Astrocyte (in vitro differentiated cells and primary cell): ENCODE data around the gene TSEN2. TPM values are rescaled to one million over a fixed set of nuclear protein-coding genes. Genes with fewer than 3 reads are reported as not detected.

Source experiments
- DNase-seq: peaks from one replicate; pipeline ENCODE4 v3.0.0-alpha.2; 2010; ENCODE audit warnings: low read depth
- FAIRE-seq: peaks from 2 replicates; lab custom pipeline; 2011; peaks lifted over from hg19 to GRCh38; lab: Jason Lieb, UNC
- H2AFZ ChIP-seq: 2 replicates; pipeline ENCODE4 v1.6.0; 2012; ENCODE audit warnings: low read depth, low read length, inconsistent platforms
- H3K27ac ChIP-seq: 2 replicates; pipeline ENCODE4 v1.5.1; 2011; ENCODE audit warnings: low read depth, low read length, inconsistent platforms
- H3K27me3 ChIP-seq: 2 replicates; pipeline ENCODE4 v1.6.0; 2011; ENCODE audit warnings: low read length, inconsistent platforms; ENCODE audit not compliant: insufficient read depth
- H3K36me3 ChIP-seq: 2 replicates; pipeline ENCODE4 v1.5.1; 2011; ENCODE audit warnings: low read length, inconsistent platforms; ENCODE audit not compliant: insufficient read depth
- H3K4me1 ChIP-seq: 2 replicates; pipeline ENCODE4 v1.5.1; 2011; ENCODE audit warnings: low read length, inconsistent platforms; ENCODE audit not compliant: insufficient read depth
- H3K4me2 ChIP-seq: 2 replicates; pipeline ENCODE4 v1.6.0; 2012; ENCODE audit warnings: low read length, inconsistent platforms
- H3K4me3 ChIP-seq: 2 replicates; pipeline ENCODE4 v1.5.1; 2011; ENCODE audit warnings: low read depth, mild to moderate bottlenecking, low read length, inconsistent platforms; ENCODE audit not compliant: insufficient read depth
- H3K79me2 ChIP-seq: 2 replicates; pipeline ENCODE4 v1.6.0; 2012; ENCODE audit warnings: mild to moderate bottlenecking, low read length, inconsistent platforms; ENCODE audit not compliant: insufficient read depth
- H3K9ac ChIP-seq: 2 replicates; pipeline ENCODE4 v1.6.0; 2012; ENCODE audit warnings: mild to moderate bottlenecking, low read length, inconsistent platforms
- H3K9me3 ChIP-seq: 2 replicates; pipeline ENCODE4 v1.5.1; 2012; ENCODE audit warnings: low read depth, mild to moderate bottlenecking, low read length, inconsistent platforms; ENCODE audit not compliant: insufficient read depth
- H4K20me1 ChIP-seq: 2 replicates; pipeline ENCODE4 v1.6.0; 2012; ENCODE audit warnings: low read length, inconsistent platforms; ENCODE audit not compliant: insufficient read depth
- H3K27ac Mint-ChIP-seq: one replicate; pipeline ENCODE4 v1.8.0; 2021; ENCODE audit warnings: mild to moderate bottlenecking, mixed read lengths; ENCODE audit not compliant: unreplicated experiment
- H3K27me3 Mint-ChIP-seq: one replicate; pipeline ENCODE4 v1.8.0; 2021; ENCODE audit warnings: low read depth, mixed read lengths; ENCODE audit not compliant: unreplicated experiment
- H3K36me3 Mint-ChIP-seq: one replicate; pipeline ENCODE4 v1.8.0; 2021; ENCODE audit warnings: low read depth, mixed read lengths; ENCODE audit not compliant: unreplicated experiment
- H3K4me1 Mint-ChIP-seq: one replicate; pipeline ENCODE4 v1.8.0; 2021; ENCODE audit warnings: low read depth, mixed read lengths; ENCODE audit not compliant: unreplicated experiment
- H3K4me3 Mint-ChIP-seq: one replicate; pipeline ENCODE4 v1.8.0; 2021; ENCODE audit warnings: mild to moderate bottlenecking, moderate library complexity, mixed read lengths; ENCODE audit not compliant: unreplicated experiment
- H3K9me3 Mint-ChIP-seq: one replicate; pipeline ENCODE4 v1.8.0; 2021; ENCODE audit warnings: mild to moderate bottlenecking, mixed read lengths; ENCODE audit not compliant: unreplicated experiment
- CTCF ChIP-seq: IDR thresholded peaks from 2 replicates; pipeline ENCODE4 v1.5.1; 2011; ENCODE audit warnings: low read depth, mild to moderate bottlenecking, inconsistent platforms, low read length, moderate library complexity; ENCODE audit not compliant: insufficient read depth
- EZH2 ChIP-seq: IDR thresholded peaks from 2 replicates; pipeline ENCODE4 v1.6.1; 2012; ENCODE audit warnings: mild to moderate bottlenecking, low read length, inconsistent platforms; ENCODE audit not compliant: insufficient read depth
- total RNA-seq: library from RNA; stranded (reverse); gene quantifications from 2 replicates; pipeline ENCODE4 v1.2.1, GENCODE V29; 2021

TSEN2 gene
- total RNA-seq, 1 donor from 2014 or later: 9.7 TPM

- Mint-ChIP-seq H3K27me3 (no peaks in the 10 kb centered on the region), H3K36me3 (peaks cover 4% of the 10 kb centered on the region), H3K27ac (peak overlapping the region; percentile 37), H3K9me3 (no peaks in the 10 kb centered on the region), H3K4me1 (peaks cover 11% of the 10 kb centered on the region), H3K4me3 (no peak overlapping the region)
- TF ChIP-seq CTCF (no peak), EZH2 (no peak)
- Histone ChIP-seq H2AFZ (no peak overlapping the region), H3K4me3 (no peak overlapping the region), H3K27ac (no peak overlapping the region), H3K27me3 (no peaks in the 10 kb centered on the region), H3K9ac (no peak overlapping the region), H3K4me2 (no peak overlapping the region), H3K9me3 (no peaks in the 10 kb centered on the region), H4K20me1 (no peaks in the 10 kb centered on the region), H3K4me1 (peaks cover 6% of the 10 kb centered on the region), H3K79me2 (peaks cover 39% of the 10 kb centered on the region), H3K36me3 (peaks cover 2% of the 10 kb centered on the region)
- no peak for FAIRE-seq
- DNase-seq: peak; percentile 42
Measured at GRCh38 chr3:12489832-12490231, 5.6 kb downstream of the TSEN2 start.

- Mint-ChIP-seq H3K9me3 (no peaks in the 10 kb centered on the region), H3K27ac (no peak overlapping the region), H3K4me1 (peaks cover 8% of the 10 kb centered on the region), H3K4me3 (no peak overlapping the region), H3K36me3 (peaks cover 4% of the 10 kb centered on the region), H3K27me3 (no peaks in the 10 kb centered on the region)
- Histone ChIP-seq H3K27me3 (no peaks in the 10 kb centered on the region), H3K79me2 (peaks cover 31% of the 10 kb centered on the region), H3K4me2 (no peak overlapping the region), H3K4me1 (no peaks in the 10 kb centered on the region), H3K9me3 (no peaks in the 10 kb centered on the region), H3K4me3 (no peak overlapping the region), H3K27ac (no peak overlapping the region), H2AFZ (no peak overlapping the region), H3K9ac (no peak overlapping the region), H4K20me1 (no peaks in the 10 kb centered on the region), H3K36me3 (peaks cover 2% of the 10 kb centered on the region)
- DNase-seq (no peak), FAIRE-seq (no peak)
- TF ChIP-seq EZH2: no peak
- TF ChIP-seq CTCF: no peak
Measured at GRCh38 chr3:12490547-12490946, 6.3 kb downstream of the TSEN2 start.

GRCh38 chr3:12495749-12496452, 11.6 kb downstream of the TSEN2 start:
- Histone ChIP-seq H3K9ac (no peak overlapping the region), H3K4me1 (no peaks in the 10 kb centered on the region), H3K27me3 (no peaks in the 10 kb centered on the region), H3K36me3 (peaks cover 12% of the 10 kb centered on the region), H3K27ac (no peak overlapping the region), H3K79me2 (peaks cover 3% of the 10 kb centered on the region), H2AFZ (no peak overlapping the region), H3K4me2 (no peak overlapping the region), H3K9me3 (no peaks in the 10 kb centered on the region), H4K20me1 (no peaks in the 10 kb centered on the region), H3K4me3 (no peak overlapping the region)
- no peaks in the 10 kb centered on the region for H3K9me3 Mint-ChIP-seq
- no peak overlapping the region for H3K27ac Mint-ChIP-seq
- no peak for TF ChIP-seq CTCF
- TF ChIP-seq EZH2: no peak
- no peaks in the 10 kb centered on the region for H3K27me3 Mint-ChIP-seq
- no peaks in the 10 kb centered on the region for H3K4me1 Mint-ChIP-seq
- DNase-seq: no peak
- peak overlapping the region; percentile 4 for H3K4me3 Mint-ChIP-seq
- H3K36me3 Mint-ChIP-seq: peaks cover 5% of the 10 kb centered on the region
- no peak for FAIRE-seq
